SK-N-MC (cell line): ENCODE data around the gene TFF2.

Experiments used
- EZH2 ChIP-seq: fragments of 200-600 bp; sonication (generic); IDR thresholded peaks from one replicate; pipeline ENCODE4 v1.6.1; 2017; ENCODE audit warnings: antibody characterized with exemption
- FOXP2 ChIP-seq: optimal IDR thresholded peaks from 2 replicates; pipeline ENCODE3; 2011; ENCODE audit warnings: mild to moderate bottlenecking, moderate library complexity; ENCODE audit not compliant: insufficient read depth; ENCODE audit errors: extremely low read length, control extremely low read depth
- POLR2AphosphoS5 ChIP-seq: IDR thresholded peaks from 2 replicates; pipeline ENCODE4 v1.6.1; 2012; ENCODE audit warnings: mild to moderate bottlenecking, low read depth, low read length, borderline replicate concordance

- no peak for TF ChIP-seq EZH2
- no peak for TF ChIP-seq POLR2AphosphoS5
- TF ChIP-seq FOXP2: no peak
Measured at GRCh38 chr21:42347601-42348327, 3.0 kb downstream of the TFF2 start.
